Measurements from ENCODE around the gene LDLRAD2. TPM values are rescaled to one million over a fixed set of nuclear protein-coding genes. Genes with fewer than 3 reads are reported as not detected.
A peak's percentile ranks its signal among the peaks of the same experiment; 100 is the strongest.

LDLRAD2 gene
- total and polyA plus RNA-seq, 3 donors from 2014 or later = 1.3 to 1.9 (median 1.9) TPM

GRCh38 chr1:21818656-21819055, 6.6 kb downstream of the LDLRAD2 start:
- no peaks in the 10 kb centered on the region for H3K36me3 ChIP-seq (ENCODE audit: low read depth, missing control alignments)
- 33 to 42% methylated on average over 8 to 10 of the region's 10 CpGs for WGBS, 2 donors
- no peak overlapping the region for H3K4me3 ChIP-seq
- intact Hi-C loops (cut with DNase I; ENCODE audit: low total_unique reads) = no loop called here
- H3K4me1 ChIP-seq = no peaks in the 10 kb centered on the region
- no peak overlapping the region for H3K27ac ChIP-seq
- H3K27me3 ChIP-seq = no peaks in the 10 kb centered on the region
- DNase-seq = peak; percentile 37
- H3K9me3 ChIP-seq = no peaks in the 10 kb centered on the region
- no peak for TF ChIP-seq CTCF (IDR thresholded peaks at IDR 0.05)
- no peak for TF ChIP-seq POLR2A (IDR thresholded peaks at IDR 0.05)

GRCh38 chr1:21820597-21821232, 8.7 kb downstream of the LDLRAD2 start:
- Histone ChIP-seq H3K27ac (no peak overlapping the region), H3K36me3 (ENCODE audit: low read depth, missing control alignments) (no peaks in the 10 kb centered on the region), H3K4me3 (no peak overlapping the region), H3K4me1 (no peaks in the 10 kb centered on the region), H3K27me3 (no peaks in the 10 kb centered on the region), H3K9me3 (no peaks in the 10 kb centered on the region)
- 93 to 96% methylated on average over 9 of the region's 9 CpGs for WGBS, 2 donors
- TF ChIP-seq CTCF (IDR thresholded peaks at IDR 0.05) (no peak), POLR2A (IDR thresholded peaks at IDR 0.05) (no peak)
- intact Hi-C loops (cut with DNase I; ENCODE audit: low total_unique reads) = no loop called here
- DNase-seq = no peak

- Histone ChIP-seq H3K27ac (no peak overlapping the region), H3K36me3 (ENCODE audit: low read depth, missing control alignments) (no peaks in the 10 kb centered on the region), H3K4me1 (no peaks in the 10 kb centered on the region), H3K27me3 (no peaks in the 10 kb centered on the region), H3K9me3 (no peaks in the 10 kb centered on the region), H3K4me3 (no peak overlapping the region)
- 89 to 96% methylated on average over 8 to 11 of the region's 11 CpGs for WGBS, 2 donors
- no peak for TF ChIP-seq POLR2A (IDR thresholded peaks at IDR 0.05)
- no peak for TF ChIP-seq CTCF (IDR thresholded peaks at IDR 0.05)
- no peak for DNase-seq
- intact Hi-C loops (cut with DNase I; ENCODE audit: low total_unique reads) = no loop called here
Measured at GRCh38 chr1:21821385-21822019, 9.4 kb downstream of the LDLRAD2 start.

- peak; percentile 23 for DNase-seq
- H3K27ac ChIP-seq = no peak overlapping the region
- H3K27me3 ChIP-seq = no peaks in the 10 kb centered on the region
- no peak for TF ChIP-seq POLR2A (IDR thresholded peaks at IDR 0.05)
- TF ChIP-seq CTCF (IDR thresholded peaks at IDR 0.05) = no peak
- WGBS, 2 donors = 51 to 64% methylated on average over 7 to 9 of the region's 9 CpGs
- H3K36me3 ChIP-seq (ENCODE audit: low read depth, missing control alignments) = no peaks in the 10 kb centered on the region
- H3K4me3 ChIP-seq = no peak overlapping the region
- H3K4me1 ChIP-seq = no peaks in the 10 kb centered on the region
- H3K9me3 ChIP-seq = no peaks in the 10 kb centered on the region
- intact Hi-C loops (cut with DNase I; ENCODE audit: low total_unique reads) = no loop called here
Measured at GRCh38 chr1:21822349-21822748, 10.3 kb downstream of the LDLRAD2 start.

Data from testis (tissue), 3 donors.